Left renal pelvis (tissue), 4 donors: ENCODE measurements around the gene TMEM91. TPM values are rescaled to one million over a fixed set of nuclear protein-coding genes. Genes with fewer than 3 reads are reported as not detected.
A peak's percentile ranks its signal among the peaks of the same experiment; 100 is the strongest.

Experiments
- DNase-seq, 4 donors: peaks; one replicate each; pipeline ENCODE4 v3.0.0-alpha.2; 2013; ENCODE audit warnings: low read depth in 4 of 4, low spot score in 3 of 4
- polyA plus RNA-seq, 4 donors: library from polyadenylated mRNA; unstranded; fragments of 120-200 nt; gene quantifications; one replicate each; pipeline ENCODE4 v1.2.1, GENCODE V29; 2013; ENCODE audit not compliant: insufficient read length in 4 of 4

TMEM91 gene
- polyA plus RNA-seq, 4 donors, result 6.5 to 27.9 (median 12.8) TPM

DNA sequence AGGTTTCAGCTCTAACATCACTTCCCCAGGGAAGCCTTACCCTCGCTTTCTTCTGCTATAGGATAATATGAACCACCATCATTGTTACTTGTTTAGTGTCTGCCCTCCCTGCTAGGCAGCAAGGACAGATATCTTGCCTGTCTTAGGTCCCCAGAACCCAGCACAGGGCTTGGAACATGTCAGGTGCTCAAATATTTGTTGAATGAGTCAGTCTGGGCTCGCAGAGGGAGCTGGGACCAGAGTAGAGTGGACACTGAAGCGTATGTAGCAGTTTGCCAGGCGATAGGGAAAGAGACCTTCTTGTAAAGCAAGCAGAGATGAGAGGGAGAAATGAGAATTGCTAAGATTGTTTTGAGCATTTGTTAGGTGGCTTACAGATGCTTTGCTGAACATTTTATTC lies 33.0 kb downstream of the TMEM91 start:
- no peak for DNase-seq

DNA sequence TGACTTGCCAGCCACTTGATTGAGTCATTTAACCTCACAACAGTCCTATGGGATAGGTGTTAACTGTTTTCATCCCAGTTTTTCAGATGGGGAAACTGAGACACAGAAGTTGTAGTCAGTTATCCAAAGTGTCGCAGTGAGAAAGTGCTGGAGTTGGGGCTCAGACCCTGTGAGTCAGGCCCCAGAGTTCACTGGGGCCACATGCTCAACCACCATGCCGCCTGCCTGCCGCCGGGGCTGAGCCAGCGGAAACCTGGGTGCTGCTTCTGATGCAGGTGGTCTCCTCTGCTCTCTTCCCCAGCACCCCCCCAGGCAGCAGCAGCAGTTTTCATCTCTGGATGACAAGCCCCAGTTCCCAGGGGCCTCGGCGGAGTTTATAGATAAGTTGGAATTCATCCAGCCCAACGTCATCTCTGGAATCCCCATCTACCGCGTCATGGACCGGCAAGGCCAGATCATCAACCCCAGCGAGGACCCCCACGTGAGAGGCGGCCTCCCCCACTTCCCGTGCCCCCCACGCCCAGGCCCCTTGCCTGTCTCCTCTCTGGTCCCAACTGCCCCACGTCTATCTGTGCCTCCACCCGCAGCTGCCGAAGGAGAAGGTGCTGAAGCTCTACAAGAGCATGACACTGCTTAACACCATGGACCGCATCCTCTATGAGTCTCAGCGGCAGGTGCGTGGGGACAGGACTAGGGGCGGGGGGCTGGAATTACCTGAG lies 34.2 kb downstream of the TMEM91 start:
- no peak for DNase-seq

DNA sequence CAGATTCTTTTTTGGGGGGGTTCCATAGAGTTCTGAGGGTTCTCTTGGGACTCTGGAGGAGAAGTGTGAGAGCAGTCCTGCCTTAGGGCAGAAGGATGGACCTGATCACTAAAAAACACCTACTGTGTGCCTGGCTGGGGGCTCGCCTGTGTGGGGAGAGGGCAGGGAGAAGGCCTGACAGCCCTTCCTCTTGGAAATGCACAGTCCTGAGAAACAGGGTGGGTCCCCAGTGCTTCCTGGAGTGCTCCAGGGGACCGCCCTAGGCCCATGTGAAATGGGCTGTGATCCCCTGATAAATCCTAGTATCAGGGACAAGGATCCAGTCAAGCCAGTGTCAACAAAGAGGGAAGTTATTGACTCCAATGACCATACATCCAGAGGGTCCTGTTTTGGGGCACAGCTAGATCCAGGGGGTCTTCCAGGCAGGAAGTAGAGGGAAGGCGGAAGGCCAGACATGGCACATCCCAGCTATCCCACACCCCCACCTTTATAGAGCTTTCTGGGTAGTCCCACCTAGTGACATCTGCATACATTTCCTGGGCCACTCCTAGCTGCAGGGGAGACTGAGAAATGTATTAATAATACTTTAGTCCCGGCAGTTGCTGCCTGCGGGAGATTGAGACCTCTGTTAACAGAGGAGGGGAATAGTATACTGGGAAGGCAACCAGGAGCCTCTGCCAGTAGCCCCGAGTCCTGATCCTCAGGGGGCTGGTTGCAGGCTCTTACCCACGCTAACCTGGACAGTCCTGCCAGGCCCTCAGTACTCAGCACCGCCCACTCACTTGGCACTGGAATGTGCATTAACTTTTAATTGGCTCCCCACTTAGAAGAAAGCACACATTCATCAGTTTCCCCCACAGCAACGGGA lies 35.0 kb downstream of the TMEM91 start:
- DNase-seq, result no peak

DNA sequence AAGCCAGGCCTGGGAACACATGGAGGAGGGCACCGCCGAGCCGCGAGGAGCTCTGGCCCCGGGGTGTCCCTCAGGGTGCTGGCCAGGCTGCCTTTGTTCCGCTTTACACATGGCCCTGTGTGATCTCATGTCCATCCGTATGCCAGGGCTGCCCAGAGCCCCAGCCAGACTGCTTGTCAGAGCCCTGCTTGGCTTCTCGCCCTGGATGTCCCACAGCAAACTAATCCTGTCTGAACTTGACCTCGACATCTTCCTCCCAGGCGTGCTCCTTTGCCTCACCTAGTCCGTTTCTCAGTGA lies 35.6 kb downstream of the TMEM91 start:
- DNase-seq, result no peak

- no peak for DNase-seq
Observed at GRCh38 chr19:41412953-41413352, 36.6 kb downstream of the TMEM91 start.

DNA sequence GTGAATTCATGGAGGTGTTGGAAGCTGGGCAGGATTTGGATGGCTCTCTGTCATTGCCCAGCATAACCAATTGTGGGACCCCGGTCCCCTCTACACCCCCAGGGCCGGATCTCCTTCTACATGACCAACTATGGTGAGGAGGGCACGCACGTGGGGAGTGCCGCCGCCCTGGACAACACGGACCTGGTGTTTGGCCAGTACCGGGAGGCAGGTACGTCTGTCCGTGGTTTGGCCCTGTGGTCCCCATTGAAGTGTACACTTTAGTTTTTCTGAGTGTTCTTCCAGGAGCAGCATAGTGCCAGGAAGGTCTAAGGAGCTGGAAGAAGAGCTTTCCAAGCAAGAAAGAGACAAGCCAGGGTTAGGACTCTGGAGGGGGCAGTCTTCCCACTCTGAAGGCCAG lies 37.6 kb downstream of the TMEM91 start:
- DNase-seq, result no peak

- no peak for DNase-seq
Observed at GRCh38 chr19:41414461-41414860, 38.1 kb downstream of the TMEM91 start.

DNA sequence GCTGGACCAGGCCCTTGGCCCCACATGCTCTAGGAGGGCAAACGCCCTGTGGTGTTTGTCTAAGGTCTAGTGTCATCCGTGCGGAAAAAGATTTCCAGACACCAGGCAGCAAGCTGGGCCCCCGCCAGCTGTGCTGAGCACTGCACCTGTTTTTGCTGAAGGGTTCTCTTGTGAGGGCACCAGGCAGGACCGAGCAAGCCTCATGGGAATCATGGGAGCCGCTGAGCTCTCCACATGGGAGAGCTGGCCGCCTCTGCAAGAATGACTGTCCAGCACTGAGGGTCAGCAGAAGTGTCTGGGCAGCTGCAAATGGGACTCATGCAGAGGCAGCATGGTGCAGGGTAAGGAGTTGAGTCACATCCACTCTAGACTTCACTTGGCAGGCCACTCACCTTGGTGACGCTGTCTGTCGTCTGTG lies 38.8 kb downstream of the TMEM91 start:
- no peak for DNase-seq

GRCh38 chr19:41416194-41416674 lies 39.9 kb downstream of the TMEM91 start:
- no peak for DNase-seq

GRCh38 chr19:41420101-41420880 lies 44.0 kb downstream of the TMEM91 start:
- no peak for DNase-seq

- no peak for DNase-seq
Observed at GRCh38 chr19:41421314-41421713, 45.0 kb downstream of the TMEM91 start.

DNA sequence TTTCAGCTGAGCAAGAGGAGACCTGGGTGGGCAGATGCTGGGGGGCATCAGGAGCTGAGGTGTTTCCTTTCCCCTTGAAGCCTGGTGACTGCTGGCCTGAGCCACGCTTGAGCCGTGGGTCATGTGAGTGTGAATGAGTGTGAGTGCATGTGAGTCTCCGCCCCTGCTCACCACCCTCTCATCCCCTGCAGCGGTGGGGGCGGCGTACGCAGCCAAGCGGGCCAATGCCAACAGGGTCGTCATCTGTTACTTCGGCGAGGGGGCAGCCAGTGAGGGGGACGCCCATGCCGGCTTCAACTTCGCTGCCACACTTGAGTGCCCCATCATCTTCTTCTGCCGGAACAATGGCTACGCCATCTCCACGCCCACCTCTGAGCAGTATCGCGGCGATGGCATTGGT lies 45.6 kb downstream of the TMEM91 start:
- no peak for DNase-seq

- no peak for DNase-seq
Observed at GRCh38 chr19:41422456-41422855, 46.1 kb downstream of the TMEM91 start.

- DNase-seq, result no peak
Observed at GRCh38 chr19:41422955-41423354, 46.6 kb downstream of the TMEM91 start.

DNA sequence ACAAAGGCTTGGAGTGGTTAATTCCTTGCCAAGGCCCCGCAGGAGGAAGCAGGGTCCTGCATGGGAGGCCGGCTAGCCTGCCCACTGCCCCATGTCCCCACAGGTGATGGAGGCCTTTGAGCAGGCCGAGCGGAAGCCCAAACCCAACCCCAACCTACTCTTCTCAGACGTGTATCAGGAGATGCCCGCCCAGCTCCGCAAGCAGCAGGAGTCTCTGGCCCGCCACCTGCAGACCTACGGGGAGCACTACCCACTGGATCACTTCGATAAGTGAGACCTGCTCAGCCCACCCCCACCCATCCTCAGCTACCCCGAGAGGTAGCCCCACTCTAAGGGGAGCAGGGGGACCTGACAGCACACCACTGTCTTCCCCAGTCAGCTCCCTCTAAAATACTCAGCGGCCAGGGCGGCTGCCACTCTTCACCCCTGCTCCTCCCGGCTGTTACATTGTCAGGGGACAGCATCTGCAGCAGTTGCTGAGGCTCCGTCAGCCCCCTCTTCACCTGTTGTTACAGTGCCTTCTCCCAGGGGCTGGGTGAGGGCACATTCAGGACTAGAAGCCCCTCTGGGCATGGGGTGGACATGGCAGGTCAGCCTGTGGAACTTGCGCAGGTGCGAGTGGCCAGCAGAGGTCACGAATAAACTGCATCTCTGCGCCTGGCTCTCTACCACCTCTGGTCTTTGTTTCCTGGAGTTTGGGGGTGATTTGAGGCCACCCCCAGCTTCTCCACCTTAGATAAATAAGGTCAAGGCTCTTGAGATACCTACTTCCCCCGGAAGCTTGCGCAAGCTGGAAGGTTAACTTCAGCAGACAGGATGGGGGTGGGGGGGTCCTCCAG lies 48.2 kb downstream of the TMEM91 start:
- DNase-seq, result no peak

DNA sequence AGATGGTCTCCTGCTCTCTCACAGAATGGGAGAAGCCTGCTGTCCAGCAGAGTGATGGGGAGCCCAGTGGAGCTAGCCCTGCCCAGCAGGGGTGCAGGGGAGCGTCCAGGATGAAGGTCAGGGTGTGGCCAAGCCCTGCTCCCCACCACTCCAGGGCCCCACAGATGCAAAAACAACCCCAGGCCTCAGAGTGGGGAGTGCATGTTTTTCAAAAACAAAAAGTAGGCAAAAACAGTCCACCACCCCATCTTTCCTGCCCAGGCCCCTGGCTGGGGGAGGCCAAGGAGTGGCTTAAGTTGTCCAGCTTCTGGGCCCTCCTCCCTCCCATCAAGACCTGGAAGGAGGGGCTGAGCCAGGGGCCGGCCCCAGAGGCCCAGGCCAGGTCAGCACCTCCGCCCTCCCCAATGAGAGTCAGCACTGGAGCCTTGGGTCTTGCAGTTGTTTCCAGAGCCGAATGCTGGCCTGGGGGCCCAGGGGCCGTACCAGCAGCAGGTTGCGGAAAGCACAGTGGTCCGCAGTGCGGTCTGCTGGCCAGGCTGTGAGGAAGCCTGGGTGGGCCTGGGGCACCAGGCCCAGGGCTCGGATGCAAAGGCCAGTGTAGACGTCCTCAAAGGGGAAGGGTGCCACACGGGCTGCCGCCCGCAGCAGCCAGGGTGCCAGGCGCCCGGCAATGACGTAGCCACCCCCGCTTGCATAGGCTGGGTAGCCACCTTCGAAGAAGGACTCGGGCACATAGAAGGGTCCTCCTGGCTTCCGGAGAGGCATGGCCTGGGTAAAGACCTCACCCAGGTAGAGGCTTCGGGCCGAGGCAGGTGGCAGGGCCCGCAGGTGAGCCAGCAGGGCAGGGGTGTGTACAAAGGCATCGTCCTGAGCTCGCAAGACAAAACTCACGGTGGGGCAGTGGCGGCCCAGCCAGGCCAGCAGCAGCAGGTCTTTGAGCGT lies 49.1 kb downstream of the TMEM91 start:
- no peak for DNase-seq

GRCh38 chr19:41426116-41426841 lies 49.9 kb downstream of the TMEM91 start:
- no peak for DNase-seq

- DNase-seq, result peak; percentile 51 to 59 (median 57)
Observed at GRCh38 chr19:41426952-41427646, 50.8 kb downstream of the TMEM91 start, which contains the start of gene B3GNT8. TSS of gene B3GNT8 (minus strand) at chr19:41427374. CDS start at chr19:41426778, 596 bp downstream.
